ENCODE measurements around the gene IGF1R. TPM values are rescaled to one million over a fixed set of nuclear protein-coding genes. Genes with fewer than 3 reads are reported as not detected.
A peak's percentile ranks its signal among the peaks of the same experiment; 100 is the strongest.

Gene IGF1R
- total and polyA plus RNA-seq, 2 donors (not counting 3 experiments of a cell fraction or from before 2014, with no cell fraction given), result 16.1 to 59.1 TPM

DNA sequence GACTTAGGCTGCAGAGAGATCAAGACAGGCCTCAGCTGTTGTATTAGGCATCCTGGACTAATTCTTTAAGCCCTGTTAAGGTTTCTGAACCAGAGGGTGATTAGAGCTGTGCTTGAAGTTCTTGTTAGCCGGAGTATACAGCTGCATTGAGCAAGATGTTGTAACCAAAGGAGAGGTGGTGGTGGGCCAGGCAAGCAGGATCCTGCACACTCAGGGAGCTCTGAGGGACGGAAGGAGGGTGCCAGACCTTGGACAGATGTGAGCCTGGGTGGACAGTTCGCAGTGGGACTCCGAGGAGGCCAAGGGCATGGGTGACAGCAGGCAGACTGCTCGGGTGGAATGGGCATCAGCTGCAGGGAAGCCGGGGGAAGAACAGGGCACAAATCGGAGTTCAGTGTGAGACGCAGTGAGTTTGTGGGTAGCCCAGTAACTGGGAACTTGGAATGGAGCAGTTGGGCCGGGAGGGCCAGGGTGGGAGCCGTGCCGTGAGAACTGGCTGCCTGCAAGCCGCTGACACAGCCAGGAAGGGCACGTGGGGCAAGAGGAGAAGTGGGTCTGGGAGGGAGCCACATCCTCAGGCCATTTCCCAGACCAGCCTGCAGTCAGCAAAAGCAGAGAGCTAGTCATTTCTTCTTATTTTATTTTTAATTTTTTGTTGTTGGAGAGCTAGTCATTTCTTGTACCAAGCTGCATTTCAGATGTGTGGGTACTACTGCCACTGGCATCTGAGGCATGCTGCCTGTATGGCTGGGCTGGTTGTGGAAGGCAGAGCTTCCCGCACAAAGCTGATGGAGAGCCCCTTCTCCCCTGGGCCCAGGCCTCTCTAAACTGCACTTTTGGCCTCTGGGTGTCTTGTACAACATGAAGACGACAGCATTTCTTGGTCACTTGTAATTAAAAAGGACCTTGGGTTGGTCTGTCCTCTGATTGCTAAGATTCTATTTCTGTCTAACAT lies 298.2 kb downstream of the IGF1R start:
- Histone ChIP-seq H4K20me1 (replicated peaks; ENCODE audit: control insufficient read depth, extremely low read depth, insufficient read depth, low read length) (no peaks in the 10 kb centered on the region), H3K4me2 (ENCODE audit: insufficient read depth, low read length) (no peak overlapping the region), H3K9me1 (replicated peaks; ENCODE audit: control insufficient read depth, extremely low read depth, insufficient read depth, low read length) (no peaks in the 10 kb centered on the region), H2AFZ (ENCODE audit: low read depth, low read length) (no peak overlapping the region), H3K79me2 (ENCODE audit: control insufficient read depth, insufficient read depth, low read length) (no peaks in the 10 kb centered on the region), H3K9ac (replicated peaks; ENCODE audit: extremely low read depth, insufficient read depth, low read length) (no peak overlapping the region), H3K36me3 (ENCODE audit: control insufficient read depth in 2 of 2, extremely low read depth in 1 of 2, insufficient read depth in 2 of 2, low read length in 2 of 2) (peaks cover 8 to 34% of the 10 kb centered on the region in 2 experiments), H3K4me3 (replicated peaks in 1 of 3; ENCODE audit: insufficient read depth in 1 of 3, low read depth in 1 of 3, low read length in 3 of 3) (no peak overlapping the region), H3K27ac (ENCODE audit: insufficient read depth, low read depth, low read length) (no peak overlapping the region), H3K4me1 (ENCODE audit: control insufficient read depth, extremely low read depth, insufficient read depth, low read length) (no peaks in the 10 kb centered on the region), H3K27me3 (ENCODE audit: control insufficient read depth in 2 of 2, insufficient read depth in 2 of 2, low read length in 2 of 2) (no peaks in the 10 kb centered on the region), H3K9me3 (replicated peaks; ENCODE audit: control insufficient read depth, insufficient read depth, low read length) (no peaks in the 10 kb centered on the region)
- TF ChIP-seq MAX (IDR thresholded peaks at IDR 0.05; ENCODE audit: insufficient read depth, insufficient read length) (no peak), CTCF (IDR thresholded peaks at IDR 0.05; ENCODE audit: extremely low read depth in 1 of 2, insufficient read depth in 1 of 2, low read depth in 1 of 2, low read length in 2 of 2) (no peak), JUN (IDR thresholded peaks at IDR 0.05; ENCODE audit: borderline replicate concordance, insufficient read depth, insufficient read length, low read depth) (no peak), POLR2AphosphoS5 (IDR thresholded peaks at IDR 0.05; ENCODE audit: insufficient read depth, low read depth, low read length) (no peak), POLR2A (IDR thresholded peaks at IDR 0.05; ENCODE audit: low read depth, low read length) (no peak), EZH2 (IDR thresholded peaks at IDR 0.05; ENCODE audit: borderline replicate concordance, low read depth, low read length, severe bottlenecking) (no peak), FOS (IDR thresholded peaks at IDR 0.05; ENCODE audit: borderline replicate concordance, insufficient read depth, low read length) (no peak), GATA2 (IDR thresholded peaks at IDR 0.05; ENCODE audit: insufficient read depth, insufficient read length, low read depth, low read length) (no peak), MYC (IDR thresholded peaks at IDR 0.05; ENCODE audit: low read depth, low read length) (no peak)
- dilution Hi-C loops (cut with MboI; ENCODE audit: extremely low pct_ligation_motif_present, low sequenced_read_pairs) (no loop called here), intact Hi-C loops (cut with micrococcal nuclease) (no loop called here)
- no TSS peak for BruUV-seq (replicated peaks)
- POLR2A ChIA-PET, result no interaction called here
- FAIRE-seq (no peak), DNase-seq (ENCODE audit: low read depth, low spot score) (peak; percentile 68)
- CTCF ChIA-PET, result interaction anchor here (0.6 kb wide), 1 partner anchor 64 kb away, joined by 3 read pairs; no protein-coding TSS in a partner anchor
